ENCODE data around the gene HTRA3.
A peak's percentile ranks its signal among the peaks of the same experiment; 100 is the strongest.

The HTRA3 gene

DNA sequence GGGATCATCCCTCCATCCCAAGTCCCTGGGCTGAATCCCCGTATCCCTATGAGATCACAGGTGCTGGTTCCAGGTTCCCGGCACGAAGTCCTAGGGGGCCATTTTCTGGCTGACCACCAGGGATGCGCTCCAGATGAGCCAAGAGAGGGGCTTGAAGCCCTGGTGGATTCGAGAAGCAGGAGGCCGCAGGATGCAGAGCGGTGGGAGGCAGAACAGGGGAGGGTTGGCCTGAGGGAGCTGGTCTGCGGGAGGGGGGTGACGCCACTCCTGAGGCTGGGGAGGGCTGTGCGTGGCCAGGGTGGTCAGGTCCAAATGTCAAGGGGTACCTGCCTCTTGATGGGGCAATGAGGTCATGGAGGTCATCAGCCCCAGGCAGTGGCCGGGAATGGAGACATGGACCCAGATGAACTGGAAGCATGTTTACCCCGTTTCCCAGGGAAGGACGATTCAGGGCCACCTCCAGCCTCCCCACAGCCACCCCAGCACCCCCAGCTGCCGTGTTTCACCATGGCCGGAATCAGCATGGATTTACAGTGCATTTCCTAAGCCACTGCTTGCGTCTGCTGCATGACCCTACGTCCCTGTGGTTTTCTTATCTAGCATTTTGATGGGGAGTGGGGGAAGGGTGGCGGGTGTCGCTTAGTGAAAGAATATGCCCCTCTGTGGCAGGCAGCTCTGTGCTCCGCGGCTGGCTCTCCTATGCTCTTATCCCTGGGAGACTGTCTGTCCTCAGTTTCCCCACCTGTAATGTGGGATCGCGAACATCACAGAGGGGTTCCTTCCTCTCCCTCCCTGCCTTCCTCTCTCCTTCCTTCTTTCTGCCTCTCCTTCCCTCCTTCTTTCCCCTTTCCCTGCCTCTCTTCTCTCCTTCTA lies 17.0 kb upstream of the HTRA3 start:
- CTCF ChIA-PET = interaction anchor here (0.7 to 2.3 kb wide), 6 partner anchors 10 to 176 kb away, joined by 3 to 8 read pairs (median 4); no protein-coding TSS in a partner anchor
- no peak overlapping the region for H3K4me3 ChIP-seq (ENCODE audit: low read depth, low read length)
- TF ChIP-seq ZNF621 (tag by site-specific recombination; IDR thresholded peaks at IDR 0.05) (no peak), SP3 (tag by site-specific recombination; IDR thresholded peaks at IDR 0.05) (no peak), KLF1 (tag by site-specific recombination; IDR thresholded peaks at IDR 0.05) (no peak), ZNF404 (tag by site-specific recombination; IDR thresholded peaks at IDR 0.05) (no peak), ZSCAN18 (tag by site-specific recombination; IDR thresholded peaks at IDR 0.05) (no peak), ZNF544 (tag by site-specific recombination; IDR thresholded peaks at IDR 0.05) (no peak), ZNF670 (tag by site-specific recombination; IDR thresholded peaks at IDR 0.05; ENCODE audit: low read depth) (no peak), ZBTB20 (tag by site-specific recombination; IDR thresholded peaks at IDR 0.05) (peak; percentile 63), ZNF366 (tag by site-specific recombination; conservative IDR thresholded peaks at IDR 0.05) (0 out of 2 replicates have a peak, but pooled peaks have one; percentile 36)
- TF ChIP-seq, protein P1, sequence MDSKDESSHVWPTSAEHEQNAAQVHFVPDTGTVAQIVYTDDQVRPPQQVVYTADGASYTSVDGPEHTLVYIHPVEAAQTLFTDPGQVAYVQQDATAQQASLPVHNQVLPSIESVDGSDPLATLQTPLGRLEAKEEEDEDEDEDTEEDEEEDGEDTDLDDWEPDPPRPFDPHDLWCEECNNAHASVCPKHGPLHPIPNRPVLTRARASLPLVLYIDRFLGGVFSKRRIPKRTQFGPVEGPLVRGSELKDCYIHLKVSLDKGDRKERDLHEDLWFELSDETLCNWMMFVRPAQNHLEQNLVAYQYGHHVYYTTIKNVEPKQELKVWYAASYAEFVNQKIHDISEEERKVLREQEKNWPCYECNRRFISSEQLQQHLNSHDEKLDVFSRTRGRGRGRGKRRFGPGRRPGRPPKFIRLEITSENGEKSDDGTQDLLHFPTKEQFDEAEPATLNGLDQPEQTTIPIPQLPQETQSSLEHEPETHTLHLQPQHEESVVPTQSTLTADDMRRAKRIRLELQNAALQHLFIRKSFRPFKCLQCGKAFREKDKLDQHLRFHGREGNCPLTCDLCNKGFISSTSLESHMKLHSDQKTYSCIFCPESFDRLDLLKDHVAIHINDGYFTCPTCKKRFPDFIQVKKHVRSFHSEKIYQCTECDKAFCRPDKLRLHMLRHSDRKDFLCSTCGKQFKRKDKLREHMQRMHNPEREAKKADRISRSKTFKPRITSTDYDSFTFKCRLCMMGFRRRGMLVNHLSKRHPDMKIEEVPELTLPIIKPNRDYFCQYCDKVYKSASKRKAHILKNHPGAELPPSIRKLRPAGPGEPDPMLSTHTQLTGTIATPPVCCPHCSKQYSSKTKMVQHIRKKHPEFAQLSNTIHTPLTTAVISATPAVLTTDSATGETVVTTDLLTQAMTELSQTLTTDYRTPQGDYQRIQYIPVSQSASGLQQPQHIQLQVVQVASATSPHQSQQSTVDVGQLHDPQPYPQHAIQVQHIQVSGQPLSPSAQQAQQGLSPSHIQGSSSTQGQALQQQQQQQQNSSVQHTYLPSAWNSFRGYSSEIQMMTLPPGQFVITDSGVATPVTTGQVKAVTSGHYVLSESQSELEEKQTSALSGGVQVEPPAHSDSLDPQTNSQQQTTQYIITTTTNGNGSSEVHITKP (tag by site-specific recombination; IDR thresholded peaks at IDR 0.05) = peak; percentile 51; the same call in 1 of the 2 replicates
- no peaks in the 10 kb centered on the region for H3K9me3 ChIP-seq (ENCODE audit: control insufficient read depth, insufficient read depth, low read depth, low read length)
- POLR2A ChIA-PET = no interaction called here
- H3K27ac ChIP-seq (ENCODE audit: extremely low read depth, low read depth, low read length) = no peak overlapping the region
- no peaks in the 10 kb centered on the region for H3K4me1 ChIP-seq (ENCODE audit: control insufficient read depth, insufficient read depth, low read length)
- H3K36me3 ChIP-seq (ENCODE audit: control insufficient read depth in 2 of 2, insufficient read depth in 1 of 2, low read length in 2 of 2) = no peaks in the 10 kb centered on the region

GRCh38 chr4:8254076-8254475 lies 15.5 kb upstream of the HTRA3 start:
- no peaks in the 10 kb centered on the region for H3K9me3 ChIP-seq (ENCODE audit: control insufficient read depth, insufficient read depth, low read depth, low read length)
- no peak for TF ChIP-seq ZNF623 (tag by site-specific recombination; IDR thresholded peaks at IDR 0.05)
- no peak for TF ChIP-seq ZNF223 (tag by site-specific recombination; IDR thresholded peaks at IDR 0.05)
- no peaks in the 10 kb centered on the region for H3K36me3 ChIP-seq (ENCODE audit: control insufficient read depth in 2 of 2, insufficient read depth in 1 of 2, low read length in 2 of 2)
- ChIA-PET POLR2A (interaction anchor here (0.6 kb wide), 1 partner anchor 61 kb away, joined by 3 read pairs; no protein-coding TSS in a partner anchor), CTCF (interaction anchor here (1.5 kb wide), 1 partner anchor 13 kb away, joined by 4 read pairs; no protein-coding TSS in a partner anchor)
- H3K4me3 ChIP-seq (ENCODE audit: low read depth, low read length) = no peak overlapping the region
- no peak overlapping the region for H3K27ac ChIP-seq (ENCODE audit: extremely low read depth, low read depth, low read length)
- H3K4me1 ChIP-seq (ENCODE audit: control insufficient read depth, insufficient read depth, low read length) = no peaks in the 10 kb centered on the region

DNA sequence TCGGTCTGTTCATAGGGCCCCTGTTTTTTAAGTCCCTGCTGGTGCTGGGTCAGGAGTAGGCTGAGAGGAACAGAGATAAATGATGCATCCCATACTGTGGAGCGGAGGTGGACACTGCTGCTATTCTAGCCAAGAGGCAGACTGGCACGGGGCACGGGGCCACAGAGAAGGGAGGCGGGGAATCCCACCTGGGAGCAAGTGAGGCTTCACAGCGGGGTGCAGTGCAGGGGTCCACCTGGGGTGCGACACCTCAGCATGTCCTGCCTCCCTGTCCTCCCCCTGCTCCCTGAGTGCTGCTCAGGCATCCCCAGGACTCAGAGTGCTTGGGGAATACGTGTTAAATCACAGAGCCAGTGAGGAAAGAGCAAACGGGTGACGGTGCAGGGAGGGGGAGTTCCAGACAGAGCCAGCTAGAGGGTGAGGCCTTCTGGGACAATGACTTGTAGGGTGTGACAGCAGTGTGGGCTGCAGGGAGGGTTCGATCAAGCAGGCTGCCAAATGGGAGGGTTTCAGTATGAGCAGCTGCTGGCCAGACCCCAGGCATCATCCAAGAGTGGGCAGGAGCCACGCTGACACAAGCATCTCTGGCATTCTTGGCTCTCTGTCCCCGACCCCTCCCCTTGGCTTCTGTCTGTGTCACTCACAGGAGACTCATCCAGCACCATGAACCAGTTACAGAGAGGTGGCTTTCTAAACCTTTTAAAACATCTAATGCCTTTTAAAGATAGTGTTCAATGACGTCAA lies 13.7 kb upstream of the HTRA3 start:
- ChIA-PET POLR2A (no interaction called here), CTCF (interaction anchor here (2.4 kb wide), 1 partner anchor 11 kb away, joined by 7 read pairs; no protein-coding TSS in a partner anchor)
- H3K9me3 ChIP-seq (ENCODE audit: control insufficient read depth, insufficient read depth, low read depth, low read length) = no peaks in the 10 kb centered on the region
- no peaks in the 10 kb centered on the region for H3K4me1 ChIP-seq (ENCODE audit: control insufficient read depth, insufficient read depth, low read length)
- H3K27ac ChIP-seq (ENCODE audit: extremely low read depth, low read depth, low read length) = no peak overlapping the region
- H3K4me3 ChIP-seq (ENCODE audit: low read depth, low read length) = no peak overlapping the region
- H3K36me3 ChIP-seq (ENCODE audit: control insufficient read depth in 2 of 2, insufficient read depth in 1 of 2, low read length in 2 of 2) = no peaks in the 10 kb centered on the region
- TF ChIP-seq ZNF37A (tag by site-specific recombination; IDR thresholded peaks at IDR 0.05) (no peak), ZNF654 (tag by site-specific recombination; IDR thresholded peaks at IDR 0.05; ENCODE audit: low read depth) (no peak), ZFP41 (tag by site-specific recombination; IDR thresholded peaks at IDR 0.05; ENCODE audit: borderline replicate concordance) (no peak), EGR2 (tag by site-specific recombination; IDR thresholded peaks at IDR 0.05; ENCODE audit: low read depth) (peak; percentile 22; the same call in 1 of the 2 replicates), ZNF248 (tag by site-specific recombination; IDR thresholded peaks at IDR 0.05) (no peak), ZNF510 (tag by site-specific recombination; IDR thresholded peaks at IDR 0.05; ENCODE audit: insufficient replicate concordance) (no peak), ZIC2 (tag by site-specific recombination; IDR thresholded peaks at IDR 0.05) (peak; percentile 44), ZNF146 (tag by site-specific recombination; IDR thresholded peaks at IDR 0.05) (no peak)
- TF ChIP-seq, protein P2, sequence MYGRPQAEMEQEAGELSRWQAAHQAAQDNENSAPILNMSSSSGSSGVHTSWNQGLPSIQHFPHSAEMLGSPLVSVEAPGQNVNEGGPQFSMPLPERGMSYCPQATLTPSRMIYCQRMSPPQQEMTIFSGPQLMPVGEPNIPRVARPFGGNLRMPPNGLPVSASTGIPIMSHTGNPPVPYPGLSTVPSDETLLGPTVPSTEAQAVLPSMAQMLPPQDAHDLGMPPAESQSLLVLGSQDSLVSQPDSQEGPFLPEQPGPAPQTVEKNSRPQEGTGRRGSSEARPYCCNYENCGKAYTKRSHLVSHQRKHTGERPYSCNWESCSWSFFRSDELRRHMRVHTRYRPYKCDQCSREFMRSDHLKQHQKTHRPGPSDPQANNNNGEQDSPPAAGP (tag by site-specific recombination; IDR thresholded peaks at IDR 0.05) = 0 out of 2 replicates have a peak, but pooled peaks have one; percentile 52

Measured in HEK293 (cell line).